GM12892 (cell line): Measurements from ENCODE around the gene CSF1.

Experiments used
- POLR2A ChIP-seq: IDR thresholded peaks from 2 replicates; pipeline ENCODE4 v1.6.1; 2011; ENCODE audit warnings: low read depth, low read length, control low read depth
- POLR2AphosphoS5 ChIP-seq: IDR thresholded peaks from 2 replicates; pipeline ENCODE4 v1.6.1; 2011; ENCODE audit warnings: low read depth, low read length, control low read depth

- TF ChIP-seq POLR2A (no peak), POLR2AphosphoS5 (no peak)
Observed at GRCh38 chr1:109907190-109907774, 3.4 kb upstream of the CSF1 start.
